Activated CD8-positive, alpha-beta memory T cell treated with anti-CD3 and anti-CD28 coated beads, Interleukin-2, amount 50 U/mL, for 24 hours (primary cell): ENCODE measurements around the gene ZNF444.

Experiments used
- DNase-seq: peaks from one replicate; pipeline ENCODE4 v3.0.0-alpha.2; 2020; ENCODE audit errors: extremely low read depth

The ZNF444 gene

GRCh38 chr19:56107626-56108351, 33.3 kb upstream of the ZNF444 start:
- DNase-seq = no peak

- DNase-seq = no peak
Observed at GRCh38 chr19:56108447-56109195, 32.5 kb upstream of the ZNF444 start.

GRCh38 chr19:56109226-56109625, 31.9 kb upstream of the ZNF444 start:
- no peak for DNase-seq

GRCh38 chr19:56110515-56111448, 30.3 kb upstream of the ZNF444 start:
- DNase-seq = no peak

GRCh38 chr19:56111601-56112312, 29.3 kb upstream of the ZNF444 start:
- no peak for DNase-seq

GRCh38 chr19:56112313-56112709, 28.8 kb upstream of the ZNF444 start:
- DNase-seq = no peak

GRCh38 chr19:56113074-56113632, 27.9 kb upstream of the ZNF444 start:
- DNase-seq = no peak

- DNase-seq = no peak
Observed at GRCh38 chr19:56114051-56114777, 26.9 kb upstream of the ZNF444 start.

GRCh38 chr19:56114778-56115110, 26.3 kb upstream of the ZNF444 start:
- no peak for DNase-seq

GRCh38 chr19:56115490-56115889, 25.6 kb upstream of the ZNF444 start:
- DNase-seq = no peak

- no peak for DNase-seq
Observed at GRCh38 chr19:56116606-56117005, 24.5 kb upstream of the ZNF444 start.

- DNase-seq = no peak
Observed at GRCh38 chr19:56117376-56117884, 23.7 kb upstream of the ZNF444 start.

- no peak for DNase-seq
Observed at GRCh38 chr19:56117889-56118288, 23.2 kb upstream of the ZNF444 start.

- DNase-seq = no peak
Observed at GRCh38 chr19:56118666-56119581, 22.2 kb upstream of the ZNF444 start.

GRCh38 chr19:56119582-56119978, 21.5 kb upstream of the ZNF444 start:
- no peak for DNase-seq

- DNase-seq = no peak
Observed at GRCh38 chr19:56120002-56120370, 21.1 kb upstream of the ZNF444 start.

- peak; percentile 49 for DNase-seq
Observed at GRCh38 chr19:56120371-56121179, 20.5 kb upstream of the ZNF444 start.
